ENCODE measurements around the gene GOPC. TPM values are rescaled to one million over a fixed set of nuclear protein-coding genes. Genes with fewer than 3 reads are reported as not detected.

Gene GOPC
- total RNA-seq, 1 experiment from 2014 or later: 20.8 TPM

- no peak for DNase-seq (ENCODE audit: low spot score)
- H3K27ac ChIP-seq (ENCODE audit: low read depth, low read length, poor library complexity, severe bottlenecking): no peak overlapping the region
- peaks cover 8% of the 10 kb centered on the region for H3K36me3 ChIP-seq (ENCODE audit: insufficient read depth, low read length, poor library complexity, severe bottlenecking)
- TF ChIP-seq CTCF (conservative IDR thresholded peaks at IDR 0.05; ENCODE audit: low read depth, low read length) (no peak), EZH2 (IDR thresholded peaks at IDR 0.05; ENCODE audit: borderline replicate concordance, low read depth, low read length, poor library complexity, severe bottlenecking) (no peak)
- no TSS peak for BruUV-seq (replicated peaks)
- ChIA-PET CTCF (no interaction called here), POLR2A (ENCODE audit: low non-redundant PET) (no interaction called here)
- H3K4me3 ChIP-seq (ENCODE audit: low read depth, low read length, poor library complexity, severe bottlenecking): no peak overlapping the region
- no peaks in the 10 kb centered on the region for H3K27me3 ChIP-seq (replicated peaks; ENCODE audit: insufficient read depth, low read depth, low read length, poor library complexity)
- H3K9me3 ChIP-seq (ENCODE audit: low read depth, low read length, poor library complexity, severe bottlenecking): no peaks in the 10 kb centered on the region
- intact Hi-C loops (cut with micrococcal nuclease; ENCODE audit: unreplicated experiment): no loop called here
- H3K4me1 ChIP-seq (ENCODE audit: insufficient read depth, low read length, poor library complexity, severe bottlenecking): no peaks in the 10 kb centered on the region
Measured at GRCh38 chr6:117591405-117591804, 10.9 kb downstream of the GOPC start.

DNA sequence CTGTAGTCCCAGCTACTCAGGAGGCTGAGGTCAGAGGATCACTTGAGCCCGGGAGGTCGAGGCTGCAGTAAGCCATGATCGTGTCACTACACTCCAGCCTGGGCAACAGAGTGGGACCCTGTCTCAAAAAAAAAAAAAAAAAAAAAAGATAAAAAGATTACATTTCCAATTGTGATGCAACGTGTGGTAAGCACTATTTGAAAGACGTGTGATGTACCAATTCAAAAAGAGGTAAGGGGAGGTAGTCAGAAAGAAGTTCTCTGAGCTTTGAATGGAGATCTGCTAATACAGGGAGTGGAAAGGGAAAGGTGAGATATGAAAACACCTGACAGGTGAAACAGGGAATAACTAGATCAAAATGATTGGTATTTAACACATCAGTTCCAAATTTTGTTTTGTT is 11.9 kb downstream of the GOPC start:
- CTCF ChIA-PET: no interaction called here

DNA sequence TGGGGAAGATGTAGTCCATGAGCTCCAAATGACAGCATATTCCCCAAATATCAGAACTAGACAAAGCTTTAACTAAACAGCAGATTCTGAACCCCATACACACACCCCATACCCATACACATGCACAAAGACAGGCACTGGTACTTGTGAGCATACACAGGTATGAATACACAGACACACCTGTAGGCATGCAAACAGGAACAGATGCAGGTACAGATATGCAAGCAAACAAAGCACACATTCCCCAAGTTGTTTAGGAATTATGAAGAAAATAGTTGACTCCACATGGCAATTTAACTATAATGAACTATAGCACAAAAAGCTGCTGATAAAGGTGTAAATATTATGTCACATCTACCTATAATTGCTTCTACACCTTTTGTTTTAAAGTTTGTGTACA is 16.7 kb downstream of the GOPC start:
- DNase-seq (ENCODE audit: low spot score): no peak
- Histone ChIP-seq H3K9me3 (ENCODE audit: low read depth, low read length, poor library complexity, severe bottlenecking) (no peaks in the 10 kb centered on the region), H3K27me3 (replicated peaks; ENCODE audit: insufficient read depth, low read depth, low read length, poor library complexity) (no peaks in the 10 kb centered on the region), H3K4me3 (ENCODE audit: low read depth, low read length, poor library complexity, severe bottlenecking) (no peak overlapping the region), H3K4me1 (ENCODE audit: insufficient read depth, low read length, poor library complexity, severe bottlenecking) (no peaks in the 10 kb centered on the region), H3K27ac (ENCODE audit: low read depth, low read length, poor library complexity, severe bottlenecking) (no peak overlapping the region), H3K36me3 (ENCODE audit: insufficient read depth, low read length, poor library complexity, severe bottlenecking) (peaks cover 8% of the 10 kb centered on the region)
- no TSS peak for BruUV-seq (replicated peaks)
- TF ChIP-seq CTCF (conservative IDR thresholded peaks at IDR 0.05; ENCODE audit: low read depth, low read length): no peak
- TF ChIP-seq EZH2 (IDR thresholded peaks at IDR 0.05; ENCODE audit: borderline replicate concordance, low read depth, low read length, poor library complexity, severe bottlenecking): no peak
- POLR2A ChIA-PET (ENCODE audit: low non-redundant PET): no interaction called here
- CTCF ChIA-PET: no interaction called here
- intact Hi-C loops (cut with micrococcal nuclease; ENCODE audit: unreplicated experiment): no loop called here

More for the DNA sequence above, 11.9 kb downstream of the GOPC start:
- TF ChIP-seq CTCF (conservative IDR thresholded peaks at IDR 0.05; ENCODE audit: low read depth, low read length): no peak
- TF ChIP-seq EZH2 (IDR thresholded peaks at IDR 0.05; ENCODE audit: borderline replicate concordance, low read depth, low read length, poor library complexity, severe bottlenecking): no peak
- no peaks in the 10 kb centered on the region for H3K27me3 ChIP-seq (replicated peaks; ENCODE audit: insufficient read depth, low read depth, low read length, poor library complexity)
- H3K4me3 ChIP-seq (ENCODE audit: low read depth, low read length, poor library complexity, severe bottlenecking): no peak overlapping the region
- H3K36me3 ChIP-seq (ENCODE audit: insufficient read depth, low read length, poor library complexity, severe bottlenecking): peaks cover 8% of the 10 kb centered on the region
- BruUV-seq (replicated peaks): no TSS peak
- POLR2A ChIA-PET (ENCODE audit: low non-redundant PET): no interaction called here
- H3K9me3 ChIP-seq (ENCODE audit: low read depth, low read length, poor library complexity, severe bottlenecking): no peaks in the 10 kb centered on the region
- H3K4me1 ChIP-seq (ENCODE audit: insufficient read depth, low read length, poor library complexity, severe bottlenecking): no peaks in the 10 kb centered on the region
- no peak for DNase-seq (ENCODE audit: low spot score)
- intact Hi-C loops (cut with micrococcal nuclease; ENCODE audit: unreplicated experiment): no loop called here
- H3K27ac ChIP-seq (ENCODE audit: low read depth, low read length, poor library complexity, severe bottlenecking): no peak overlapping the region

Measured in A673 (cell line).